Thymus (tissue), 11 donors: ENCODE results near the gene TLE5. TPM values are rescaled to one million over a fixed set of nuclear protein-coding genes. Genes with fewer than 3 reads are reported as not detected.

Experiments used
- DNase-seq, 9 donors: peaks; one replicate each; pipeline ENCODE4 v3.0.0-alpha.2; 2013; ENCODE audit warnings: low spot score in 9 of 9, low read depth in 6 of 9, missing footprints in 1 of 9
- H3K27ac ChIP-seq, 2 donors: one replicate each; pipeline ENCODE4 v1.5.1; 2013; ENCODE audit warnings: control low read depth in 1 of 2, low read depth in 1 of 2, low read length in 1 of 2, mild to moderate bottlenecking in 1 of 2, moderate library complexity in 1 of 2
- H3K27me3 ChIP-seq, 2 donors: one replicate each; pipeline ENCODE4 v1.5.1; 2013; ENCODE audit warnings: low read length in 1 of 2; ENCODE audit not compliant: control insufficient read depth in 2 of 2, insufficient read depth in 1 of 2
- H3K36me3 ChIP-seq, 2 donors: one replicate each; pipeline ENCODE4 v1.5.1; 2013; ENCODE audit warnings: low read length in 1 of 2, mild to moderate bottlenecking in 1 of 2, moderate library complexity in 1 of 2; ENCODE audit not compliant: control insufficient read depth in 2 of 2, insufficient read depth in 2 of 2
- H3K4me1 ChIP-seq, 2 donors: one replicate each; pipeline ENCODE4 v1.5.1; 2013; ENCODE audit warnings: low read length in 2 of 2; ENCODE audit not compliant: control insufficient read depth in 2 of 2, insufficient read depth in 2 of 2
- H3K4me3 ChIP-seq, 2 donors: one replicate each; pipeline ENCODE4 v1.5.1; 2013; ENCODE audit warnings: low read length in 2 of 2, control low read depth in 1 of 2, mild to moderate bottlenecking in 1 of 2
- H3K9me3 ChIP-seq, 2 donors: one replicate each; pipeline ENCODE4 v1.5.1; 2013; ENCODE audit warnings: low read length in 1 of 2, mild to moderate bottlenecking in 1 of 2; ENCODE audit not compliant: control insufficient read depth in 2 of 2, insufficient read depth in 1 of 2
- WGBS: extraction: QIAGEN DNeasy Blood & Tissue Kit; methylation state at CpG from one replicate; pipeline ENCODE4 v1.1.7; 2013; 5-methylcytosine and 5-hydroxymethylcytosine counted together
- polyA plus RNA-seq: library from polyadenylated mRNA; stranded (reverse); fragments of 200-250 nt; gene quantifications from one replicate; pipeline ENCODE4 v1.2.3, GENCODE V29; 2013
- total RNA-seq: library from RNA; stranded (reverse); fragments of 120-200 nt; gene quantifications from one replicate; pipeline ENCODE4 v1.2.4, GENCODE V29; 2013
- donor health status: healthy.

The TLE5 gene
- total and polyA plus RNA-seq, 2 donors, result 302 to 540 TPM

DNA sequence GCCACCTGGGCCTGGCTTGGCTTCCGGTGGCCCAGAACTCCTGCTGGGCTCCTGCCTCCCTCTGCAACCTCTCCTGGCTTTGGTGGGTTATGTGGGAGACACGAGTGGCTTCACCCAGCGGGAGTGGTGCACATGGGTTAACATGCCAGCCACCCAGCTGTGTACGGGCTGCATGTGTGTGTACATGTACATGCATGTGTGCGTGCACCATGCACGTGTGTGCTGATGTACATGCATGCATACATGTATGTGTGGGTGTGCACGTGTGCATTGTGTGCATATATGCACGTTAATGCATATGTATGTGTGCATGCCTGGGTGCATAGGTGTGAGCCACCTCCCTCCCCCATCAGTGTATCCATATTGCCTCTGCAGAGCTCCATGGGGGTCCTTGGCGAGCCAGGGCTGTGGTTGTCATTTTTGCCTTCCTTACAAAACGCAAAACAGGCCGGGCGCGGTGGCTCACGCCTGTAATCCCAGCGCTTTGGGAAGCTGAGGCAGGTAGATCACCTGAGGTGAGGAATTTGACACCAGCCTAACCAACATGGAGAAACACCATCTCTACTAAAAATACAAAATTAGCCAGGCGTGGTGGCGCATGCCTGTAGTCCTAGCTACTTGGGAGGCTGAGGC is 44.3 kb upstream of the TLE5 start:
- DNase-seq, result no peak
- peaks cover 0 to 2% of the 10 kb centered on the region in 2 donors for H3K27me3 ChIP-seq
- peaks cover 0 to 7% of the 10 kb centered on the region in 2 donors for H3K9me3 ChIP-seq
- no peak overlapping the region for H3K4me3 ChIP-seq
- H3K27ac ChIP-seq, result no peak overlapping the region
- 95% methylated on average over 17 of the region's 17 CpGs for WGBS
- H3K36me3 ChIP-seq, result peaks cover 0 to 4% of the 10 kb centered on the region in 2 donors
- peaks cover 0 to 28% of the 10 kb centered on the region in 2 donors for H3K4me1 ChIP-seq

DNA sequence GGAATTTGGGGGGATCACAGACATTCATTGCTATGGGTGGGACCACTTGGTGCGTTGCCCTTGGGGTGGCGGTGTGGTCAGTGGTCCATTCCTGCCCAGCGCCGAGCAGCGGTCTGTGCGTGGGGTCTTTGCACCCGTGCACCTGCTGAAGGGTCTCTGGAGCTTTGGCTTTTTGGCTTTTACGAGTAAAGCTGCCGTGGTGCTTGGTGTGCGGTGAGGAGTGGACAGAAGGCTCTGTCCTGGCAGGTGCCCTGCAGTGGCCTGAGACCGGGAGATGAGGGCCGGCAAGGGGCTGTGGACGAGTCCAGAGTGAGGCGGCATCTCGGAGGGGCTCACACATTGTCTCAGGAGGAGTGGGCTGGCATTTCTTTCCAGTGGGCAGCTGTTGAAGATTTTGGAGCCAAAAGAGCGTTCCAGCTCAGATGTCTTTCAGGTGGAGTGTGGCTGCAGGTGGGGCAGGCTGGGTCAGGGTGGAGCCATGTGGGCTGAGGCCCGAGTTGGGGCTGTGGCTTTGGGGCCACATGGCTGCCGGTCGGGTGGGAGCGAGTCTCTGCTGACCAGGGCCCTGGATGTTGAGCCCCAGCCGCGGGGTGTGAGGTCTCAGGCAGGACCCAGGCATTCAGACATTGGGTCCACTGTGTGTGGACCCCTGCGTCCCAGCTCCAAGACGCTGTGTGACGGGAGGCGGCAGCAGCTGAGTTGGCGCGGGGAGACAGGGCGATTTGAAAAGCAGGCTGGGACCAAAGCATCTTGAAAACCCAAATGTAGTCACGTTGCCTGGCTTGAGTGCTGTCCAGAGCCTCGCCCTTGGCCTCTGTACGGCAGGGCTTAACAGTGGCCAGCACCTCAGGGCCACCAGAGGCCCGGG is 43.6 kb upstream of the TLE5 start:
- H3K4me1 ChIP-seq, result peaks cover 0 to 28% of the 10 kb centered on the region in 2 donors
- WGBS, result 93% methylated on average over 33 of the region's 33 CpGs
- H3K9me3 ChIP-seq, result peaks cover 0 to 7% of the 10 kb centered on the region in 2 donors
- no peak for DNase-seq
- peaks cover 0 to 4% of the 10 kb centered on the region in 2 donors for H3K36me3 ChIP-seq
- no peak overlapping the region for H3K4me3 ChIP-seq
- no peak overlapping the region for H3K27ac ChIP-seq
- peaks cover 0 to 2% of the 10 kb centered on the region in 2 donors for H3K27me3 ChIP-seq

DNA sequence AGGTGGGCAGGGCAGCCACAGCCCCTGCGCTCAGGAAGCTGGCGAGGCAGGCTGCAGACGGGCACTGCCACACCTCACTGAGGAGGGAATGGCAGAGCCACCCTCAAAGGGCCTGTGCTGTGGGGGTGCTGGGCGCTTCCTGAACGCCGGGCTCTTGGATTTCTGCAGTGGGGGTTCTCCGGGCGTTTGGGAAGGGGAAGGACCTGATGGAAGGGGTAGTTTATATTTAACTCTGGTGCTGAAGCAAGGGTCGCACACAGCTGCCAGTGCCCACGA is 42.4 kb upstream of the TLE5 start:
- H3K4me1 ChIP-seq, result peaks cover 0 to 31% of the 10 kb centered on the region in 2 donors
- no peak overlapping the region for H3K4me3 ChIP-seq
- H3K9me3 ChIP-seq, result peaks cover 0 to 7% of the 10 kb centered on the region in 2 donors
- peaks cover 0 to 2% of the 10 kb centered on the region in 2 donors for H3K27me3 ChIP-seq
- no peak overlapping the region for H3K27ac ChIP-seq
- WGBS, result 65% methylated on average over 10 of the region's 10 CpGs
- no peak for DNase-seq
- no peaks in the 10 kb centered on the region for H3K36me3 ChIP-seq

DNA sequence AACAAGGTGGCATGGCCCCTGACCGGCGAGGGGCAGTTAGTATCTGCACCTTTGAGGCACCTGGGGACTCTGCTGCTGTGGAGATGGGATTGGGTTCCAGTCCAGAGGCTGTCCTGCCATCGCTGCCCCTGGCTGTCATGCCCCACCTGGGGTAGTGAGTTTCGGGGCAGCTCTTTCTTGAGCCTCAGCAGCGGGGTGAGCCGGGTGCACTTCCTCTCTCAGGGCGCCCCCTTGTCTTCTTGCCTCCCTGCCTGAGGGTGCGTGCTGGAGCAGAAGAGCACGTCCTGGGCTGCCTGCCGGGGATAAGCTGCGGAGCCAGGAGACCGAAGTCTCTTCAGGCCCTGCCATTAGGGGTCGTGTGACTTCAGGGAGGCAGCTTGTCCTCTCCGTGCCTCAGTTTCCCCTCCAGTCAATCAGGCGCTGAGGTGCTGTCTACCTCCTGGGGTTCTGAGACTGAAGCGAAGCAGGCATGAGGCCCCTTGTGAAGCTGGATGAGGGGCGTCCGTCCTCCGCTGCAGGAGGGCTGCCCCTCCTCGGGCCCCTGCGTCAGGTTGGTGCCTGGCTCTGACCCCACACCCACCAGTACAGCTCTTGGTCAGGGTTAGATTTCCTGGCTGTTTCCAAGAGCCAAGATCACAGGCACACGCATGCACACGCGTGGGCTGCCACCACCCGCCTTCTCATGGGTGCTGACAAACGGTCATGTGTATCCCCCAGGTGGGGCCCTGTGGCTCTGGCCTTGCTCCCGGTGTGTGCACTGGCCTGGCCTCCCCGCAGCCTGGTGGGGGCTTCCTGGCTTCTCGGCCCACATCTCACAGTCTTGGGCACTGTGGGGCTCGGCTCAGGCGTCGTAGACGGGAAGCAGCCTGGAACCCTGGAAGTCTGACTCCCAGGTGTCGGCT is 40.2 kb upstream of the TLE5 start:
- no peak overlapping the region for H3K27ac ChIP-seq
- H3K36me3 ChIP-seq, result no peaks in the 10 kb centered on the region
- DNase-seq, result no peak
- H3K9me3 ChIP-seq, result peaks cover 0 to 3% of the 10 kb centered on the region in 2 donors
- WGBS, result 93% methylated on average over 34 of the region's 34 CpGs
- peaks cover 2% of the 10 kb centered on the region in 2 donors for H3K27me3 ChIP-seq
- peaks cover 11 to 31% of the 10 kb centered on the region in 2 donors for H3K4me1 ChIP-seq
- H3K4me3 ChIP-seq, result no peak overlapping the region

DNA sequence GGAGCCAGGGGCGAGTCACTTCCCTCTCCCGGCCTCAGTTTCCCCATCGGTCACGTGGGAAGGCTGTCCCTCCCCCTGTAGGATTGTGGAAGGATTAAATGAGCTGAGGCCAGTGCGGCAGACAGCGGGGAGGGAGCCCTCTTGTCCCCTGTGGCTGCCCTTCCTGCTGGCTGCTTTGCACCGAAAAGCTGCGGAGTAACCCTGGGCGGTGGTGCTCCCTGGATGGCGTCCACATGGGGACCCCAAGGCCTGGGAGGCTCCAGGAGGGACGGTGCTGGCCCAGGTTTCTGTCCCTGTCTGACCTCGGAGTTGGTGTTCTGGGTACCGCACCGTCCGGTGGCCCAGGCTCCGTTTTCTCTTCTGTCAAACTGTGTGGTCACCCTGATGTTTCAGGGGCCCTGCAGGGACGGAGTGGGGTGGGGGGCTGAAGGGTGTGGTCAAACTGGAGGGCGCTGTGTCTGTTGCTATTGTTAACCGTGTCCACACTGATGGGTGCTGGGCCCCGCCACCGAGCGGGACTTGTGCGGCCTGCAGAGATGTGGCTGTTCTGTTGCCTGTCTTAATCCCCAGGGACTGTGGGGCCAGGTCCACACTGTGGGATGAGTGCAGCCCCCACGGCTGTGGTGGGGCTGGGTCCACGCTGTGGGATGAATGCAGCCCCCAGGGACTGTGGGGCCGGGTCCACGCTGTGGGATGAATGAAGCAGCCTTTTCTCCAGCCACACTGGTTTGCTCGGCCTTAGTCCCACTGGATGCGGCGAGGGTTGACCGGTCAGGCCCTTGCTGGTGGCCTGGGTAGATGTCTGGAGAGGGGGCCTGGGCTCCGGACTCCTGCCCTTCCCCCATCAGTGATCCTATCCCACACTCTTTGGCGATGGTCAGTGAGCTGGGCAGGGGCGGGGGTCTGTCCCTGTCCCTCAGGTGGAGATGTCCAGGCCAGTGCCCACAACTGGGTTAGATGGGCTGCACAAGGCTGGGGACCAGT is 38.7 kb upstream of the TLE5 start:
- H3K27me3 ChIP-seq, result peaks cover 2% of the 10 kb centered on the region in 2 donors
- H3K4me1 ChIP-seq, result peaks cover 15 to 40% of the 10 kb centered on the region in 2 donors
- no peak overlapping the region for H3K27ac ChIP-seq
- no peak overlapping the region for H3K4me3 ChIP-seq
- no peaks in the 10 kb centered on the region for H3K36me3 ChIP-seq
- no peak for DNase-seq
- peaks cover 0 to 3% of the 10 kb centered on the region in 2 donors for H3K9me3 ChIP-seq
- WGBS, result 93% methylated on average over 34 of the region's 34 CpGs

DNA sequence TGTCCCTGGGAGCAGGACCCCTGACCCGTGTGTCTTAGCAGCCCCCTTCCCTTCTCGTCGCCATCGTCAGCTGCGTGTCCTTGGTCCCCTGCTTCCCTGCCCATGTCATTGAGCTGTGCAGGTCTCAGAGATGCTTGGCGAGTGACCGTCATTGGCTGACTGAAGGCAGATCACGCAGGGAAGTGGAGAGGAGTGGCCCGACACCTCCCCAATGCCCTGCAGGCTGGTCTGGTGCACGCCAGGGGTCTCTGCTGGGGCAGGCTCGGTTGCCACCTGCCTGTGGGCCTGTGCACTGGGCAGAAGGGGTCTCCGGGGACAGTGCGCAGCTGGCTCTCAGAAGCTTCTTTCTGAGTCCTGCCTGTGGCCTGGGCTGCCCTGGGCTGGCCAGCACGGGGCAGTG is 38.0 kb upstream of the TLE5 start:
- Histone ChIP-seq H3K9me3 (peaks cover 0 to 3% of the 10 kb centered on the region in 2 donors), H3K36me3 (no peaks in the 10 kb centered on the region), H3K4me1 (peaks cover 22 to 47% of the 10 kb centered on the region in 2 donors), H3K4me3 (no peak overlapping the region), H3K27me3 (peaks cover 2 to 9% of the 10 kb centered on the region in 2 donors), H3K27ac (no peak overlapping the region)
- no peak for DNase-seq
- 96% methylated on average over 14 of the region's 14 CpGs for WGBS

DNA sequence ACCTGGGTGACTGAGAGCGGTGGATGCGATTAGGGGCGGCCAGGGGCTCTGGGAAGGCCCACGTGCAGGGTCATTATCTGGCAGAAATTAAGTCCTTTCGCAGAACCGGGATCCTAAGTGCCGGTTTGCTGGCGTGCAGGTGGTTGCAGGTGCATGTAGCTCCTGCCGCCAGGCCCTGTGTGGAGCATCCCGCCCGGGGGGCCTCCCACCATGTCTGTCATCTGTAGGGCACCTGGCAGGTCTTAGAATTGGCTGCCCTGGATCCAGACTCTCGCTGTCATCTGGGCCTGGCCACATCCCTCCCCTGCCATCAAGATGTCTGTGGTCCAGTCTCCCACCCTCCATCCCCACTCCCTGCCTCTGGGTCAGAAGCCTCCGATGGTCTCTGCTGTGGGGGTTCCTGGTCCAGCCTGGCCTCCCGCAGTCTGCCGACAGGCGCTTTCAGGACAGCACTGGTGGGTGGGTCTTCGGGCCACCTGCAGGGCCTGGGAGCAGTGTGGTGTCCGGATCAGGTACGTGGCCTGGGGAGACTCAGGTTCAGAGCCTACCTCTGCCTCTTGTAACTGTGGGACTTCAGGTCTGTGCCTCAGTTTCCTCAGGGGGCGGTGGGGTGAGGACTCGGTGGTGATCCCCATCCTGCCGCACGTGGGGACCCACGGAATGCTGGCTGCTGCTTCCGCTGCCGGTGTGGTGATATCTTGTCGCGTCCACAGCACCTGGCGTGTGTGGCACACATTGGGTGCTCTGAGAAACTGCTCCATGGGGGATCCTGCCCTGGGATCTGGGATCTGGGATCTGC is 37.3 kb upstream of the TLE5 start:
- H3K27ac ChIP-seq, result no peak overlapping the region
- H3K27me3 ChIP-seq, result peaks cover 2 to 16% of the 10 kb centered on the region in 2 donors
- H3K4me1 ChIP-seq, result peaks cover 28 to 51% of the 10 kb centered on the region in 2 donors
- H3K4me3 ChIP-seq, result no peak overlapping the region
- peaks cover 0 to 6% of the 10 kb centered on the region in 2 donors for H3K9me3 ChIP-seq
- WGBS, result 92% methylated on average over 29 of the region's 29 CpGs
- no peak for DNase-seq
- H3K36me3 ChIP-seq, result no peaks in the 10 kb centered on the region
